ENCODE results near the gene PCDHA5. TPM values are rescaled to one million over a fixed set of nuclear protein-coding genes. Genes with fewer than 3 reads are reported as not detected.
"Not testable (repeated sequence)": the region's sequence is repeated elsewhere in the genome, so short reads cannot be mapped to it uniquely, and the experiment has no call there.

The PCDHA5 gene
- total RNA-seq, 1 donor from 2014 or later: not detected

DNA sequence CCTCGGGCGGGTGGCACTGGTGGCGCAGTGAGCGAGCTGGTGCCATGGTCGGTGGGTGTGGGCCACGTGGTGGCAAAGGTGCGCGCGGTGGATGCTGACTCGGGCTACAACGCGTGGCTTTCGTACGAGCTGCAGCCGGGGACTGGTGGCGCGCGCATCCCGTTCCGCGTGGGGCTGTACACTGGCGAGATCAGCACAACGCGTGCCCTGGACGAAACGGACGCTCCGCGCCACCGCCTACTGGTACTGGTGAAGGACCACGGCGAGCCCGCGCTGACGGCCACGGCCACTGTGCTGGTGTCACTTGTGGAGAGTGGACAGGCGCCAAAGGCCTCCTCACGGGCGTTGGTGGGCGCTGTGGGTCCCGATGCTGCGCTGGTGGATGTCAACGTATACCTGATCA lies 12.5 kb upstream of the PCDHA5 start:
- ATAC-seq: no peak
- intact Hi-C loops (cut with micrococcal nuclease): no loop called here
- DNase-seq: no peak

DNA sequence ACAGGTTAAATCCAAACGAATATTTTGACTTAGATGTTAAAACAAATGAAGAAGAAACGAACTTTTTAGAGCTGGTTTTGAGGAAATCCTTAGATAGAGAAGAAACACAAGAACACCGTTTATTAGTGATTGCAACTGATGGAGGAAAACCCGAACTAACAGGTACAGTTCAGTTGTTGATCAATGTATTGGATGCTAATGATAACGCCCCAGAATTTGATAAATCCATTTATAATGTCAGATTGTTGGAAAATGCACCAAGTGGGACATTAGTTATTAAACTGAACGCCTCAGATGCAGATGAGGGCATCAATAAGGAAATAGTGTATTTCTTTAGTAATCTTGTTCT lies 842 bp downstream of the PCDHA5 start:
- no peak for DNase-seq
- intact Hi-C loops (cut with micrococcal nuclease): no loop called here
- no peak for ATAC-seq

DNA sequence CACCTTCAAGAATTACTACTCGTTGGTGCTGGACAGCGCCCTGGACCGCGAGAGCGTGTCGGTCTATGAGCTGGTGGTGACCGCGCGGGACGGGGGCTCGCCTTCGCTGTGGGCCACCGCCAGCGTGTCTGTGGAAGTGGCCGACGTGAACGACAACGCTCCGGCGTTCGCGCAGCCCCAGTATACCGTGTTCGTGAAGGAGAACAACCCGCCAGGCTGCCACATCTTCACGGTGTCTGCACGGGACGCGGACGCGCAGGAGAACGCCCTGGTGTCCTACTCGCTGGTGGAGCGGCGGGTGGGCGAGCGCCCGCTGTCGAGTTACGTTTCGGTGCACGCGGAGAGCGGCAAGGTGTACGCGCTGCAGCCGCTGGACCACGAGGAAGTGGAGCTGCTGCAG lies 1.6 kb downstream of the PCDHA5 start:
- DNase-seq; intact Hi-C loops (cut with micrococcal nuclease); ATAC-seq: not testable (repeated sequence)

DNA sequence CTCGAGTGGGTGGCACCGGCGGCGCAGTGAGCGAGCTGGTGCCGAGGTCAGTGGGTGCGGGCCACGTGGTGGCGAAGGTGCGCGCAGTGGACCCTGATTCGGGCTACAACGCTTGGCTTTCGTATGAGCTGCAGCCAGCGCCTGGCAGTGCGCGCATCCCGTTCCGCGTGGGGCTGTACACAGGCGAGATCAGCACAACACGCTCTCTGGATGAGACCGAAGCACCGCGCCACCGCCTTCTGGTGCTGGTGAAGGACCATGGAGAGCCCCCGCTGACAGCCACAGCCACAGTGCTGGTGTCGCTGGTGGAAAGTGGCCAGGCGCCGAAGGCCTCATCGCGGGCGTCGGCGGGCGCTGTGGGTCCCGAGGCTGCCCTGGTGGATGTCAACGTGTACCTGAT lies 2.1 kb downstream of the PCDHA5 start:
- peak; percentile 28 for DNase-seq
- ATAC-seq: no peak
- intact Hi-C loops (cut with micrococcal nuclease): no loop called here

DNA sequence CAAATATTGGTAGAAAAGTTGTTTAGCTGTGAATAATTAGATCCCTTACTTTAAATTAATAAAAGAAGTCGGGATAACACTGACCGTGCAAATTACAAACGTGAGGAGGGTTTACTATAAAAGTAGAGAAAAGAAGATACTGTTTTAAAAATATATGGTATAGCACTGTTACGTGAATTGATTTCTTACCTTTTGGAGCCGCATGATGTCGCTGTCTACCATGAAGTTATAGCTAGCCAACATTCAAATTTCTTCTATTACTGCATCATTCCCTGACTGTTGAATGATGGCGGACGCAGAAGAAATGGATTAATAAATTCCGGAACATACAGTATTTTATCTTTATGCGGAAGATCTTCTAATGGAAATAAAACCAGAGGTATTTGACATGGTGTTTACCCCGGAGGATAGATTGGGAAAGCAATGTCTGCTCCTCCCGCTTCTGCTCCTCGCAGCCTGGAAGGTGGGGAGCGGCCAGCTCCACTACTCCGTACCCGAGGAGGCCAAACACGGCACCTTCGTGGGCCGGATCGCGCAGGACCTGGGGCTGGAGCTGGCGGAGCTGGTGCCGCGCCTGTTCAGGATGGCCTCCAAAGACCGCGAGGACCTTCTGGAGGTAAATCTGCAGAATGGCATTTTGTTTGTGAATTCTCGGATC lies 6.4 kb downstream of the PCDHA5 start, which contains the start of gene PCDHA6:
TSS of gene PCDHA6 (plus strand) at position 257 of the 658 bp plus-strand sequence. CDS start at position 389, 132 bp downstream.
- intact Hi-C loops (cut with micrococcal nuclease): no loop called here

DNA sequence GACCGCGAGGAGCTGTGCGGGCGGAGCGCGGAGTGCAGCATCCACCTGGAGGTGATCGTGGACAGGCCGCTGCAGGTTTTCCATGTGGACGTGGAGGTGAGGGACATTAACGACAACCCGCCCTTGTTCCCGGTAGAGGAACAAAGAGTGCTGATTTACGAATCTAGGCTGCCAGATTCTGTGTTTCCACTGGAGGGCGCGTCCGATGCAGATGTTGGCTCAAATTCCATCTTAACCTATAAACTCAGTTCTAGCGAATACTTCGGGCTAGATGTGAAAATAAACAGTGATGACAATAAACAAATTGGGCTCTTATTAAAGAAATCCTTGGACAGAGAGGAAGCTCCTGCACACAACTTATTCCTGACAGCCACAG lies 6.9 kb downstream of the PCDHA5 start:
- ATAC-seq (no peak), DNase-seq (no peak)
- intact Hi-C loops (cut with micrococcal nuclease): no loop called here

More for the DNA sequence above, 6.4 kb downstream of the PCDHA5 start, which contains the start of gene PCDHA6:
- ATAC-seq (no peak), DNase-seq (no peak)

DNA sequence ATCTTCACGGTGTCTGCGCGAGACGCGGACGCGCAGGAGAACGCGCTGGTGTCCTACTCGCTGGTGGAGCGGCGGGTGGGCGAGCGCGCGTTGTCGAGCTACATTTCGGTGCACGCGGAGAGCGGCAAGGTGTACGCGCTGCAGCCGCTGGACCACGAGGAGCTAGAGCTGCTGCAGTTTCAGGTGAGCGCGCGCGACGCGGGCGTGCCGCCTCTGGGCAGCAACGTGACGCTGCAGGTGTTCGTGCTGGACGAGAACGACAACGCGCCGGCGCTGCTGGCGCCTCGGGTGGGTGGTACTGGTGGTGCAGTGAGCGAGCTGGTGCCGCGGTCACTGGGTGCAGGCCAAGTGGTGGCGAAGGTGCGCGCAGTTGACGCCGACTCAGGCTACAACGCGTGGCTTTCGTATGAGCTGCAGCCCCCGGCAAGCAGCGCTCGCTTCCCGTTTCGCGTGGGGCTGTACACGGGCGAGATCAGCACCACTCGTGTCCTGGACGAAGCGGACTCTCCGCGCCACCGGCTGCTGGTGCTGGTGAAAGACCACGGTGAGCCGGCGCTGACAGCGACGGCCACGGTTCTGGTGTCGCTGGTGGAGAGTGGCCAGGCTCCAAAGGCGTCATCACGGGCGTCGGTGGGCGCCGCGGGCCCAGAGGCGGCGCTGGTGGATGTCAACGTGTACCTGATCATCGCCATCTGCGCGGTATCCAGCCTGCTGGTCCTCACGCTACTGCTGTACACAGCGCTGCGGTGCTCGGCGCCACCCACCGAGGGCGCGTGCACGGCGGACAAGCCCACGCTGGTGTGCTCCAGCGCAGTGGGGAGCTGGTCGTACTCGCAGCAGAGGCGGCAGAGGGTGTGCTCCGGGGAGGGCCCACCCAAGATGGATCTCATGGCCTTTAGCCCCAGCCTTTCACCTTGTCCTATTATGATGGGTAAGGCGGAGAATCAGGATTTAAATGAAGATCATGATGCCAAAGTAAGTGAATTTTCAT lies 8.4 kb downstream of the PCDHA5 start:
- DNase-seq; ATAC-seq; intact Hi-C loops (cut with micrococcal nuclease): not testable (repeated sequence)

DNA sequence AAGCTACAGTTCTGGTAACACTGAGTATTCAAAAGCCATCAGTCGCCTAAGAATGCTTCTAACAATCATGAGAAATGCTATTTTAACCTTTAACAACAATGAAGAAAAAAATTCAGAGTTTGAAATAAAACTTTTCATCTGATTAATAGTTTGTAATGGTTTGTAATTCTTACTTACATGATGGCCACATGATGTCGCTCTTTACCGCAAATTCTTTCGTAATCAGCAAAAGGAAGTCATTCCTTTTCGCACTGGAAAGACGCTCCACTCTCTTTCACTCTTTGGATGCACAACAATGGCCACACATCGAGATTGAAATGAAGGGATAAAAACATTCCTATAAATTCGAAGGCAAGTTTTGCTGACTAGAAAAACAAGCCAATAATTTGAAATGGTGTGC lies 12.6 kb downstream of the PCDHA5 start, which contains the start of gene PCDHA7:
TSS of gene PCDHA7 (plus strand) at position 277 of the 400 bp plus-strand sequence. CDS start at position 392, 115 bp downstream.
- DNase-seq: no peak
- ATAC-seq: no peak
- intact Hi-C loops (cut with micrococcal nuclease): no loop called here

DNA sequence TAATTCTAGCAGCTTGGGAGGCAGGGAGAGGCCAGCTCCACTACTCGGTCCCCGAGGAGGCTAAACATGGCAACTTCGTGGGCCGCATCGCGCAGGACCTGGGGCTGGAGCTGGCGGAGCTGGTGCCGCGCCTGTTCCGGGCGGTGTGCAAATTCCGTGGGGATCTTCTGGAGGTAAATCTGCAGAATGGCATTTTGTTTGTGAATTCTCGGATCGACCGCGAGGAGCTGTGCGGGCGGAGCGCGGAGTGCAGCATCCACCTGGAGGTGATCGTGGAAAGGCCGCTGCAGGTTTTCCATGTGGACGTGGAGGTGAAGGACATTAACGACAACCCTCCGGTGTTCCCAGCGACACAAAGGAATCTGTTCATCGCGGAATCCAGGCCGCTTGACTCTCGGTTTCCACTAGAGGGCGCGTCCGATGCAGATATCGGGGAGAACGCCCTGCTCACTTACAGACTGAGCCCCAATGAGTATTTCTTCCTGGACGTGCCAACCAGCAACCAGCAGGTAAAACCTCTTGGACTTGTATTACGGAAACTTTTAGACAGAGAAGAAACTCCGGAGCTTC lies 13.1 kb downstream of the PCDHA5 start:
- ATAC-seq; DNase-seq; intact Hi-C loops (cut with micrococcal nuclease): not testable (repeated sequence)

DNA sequence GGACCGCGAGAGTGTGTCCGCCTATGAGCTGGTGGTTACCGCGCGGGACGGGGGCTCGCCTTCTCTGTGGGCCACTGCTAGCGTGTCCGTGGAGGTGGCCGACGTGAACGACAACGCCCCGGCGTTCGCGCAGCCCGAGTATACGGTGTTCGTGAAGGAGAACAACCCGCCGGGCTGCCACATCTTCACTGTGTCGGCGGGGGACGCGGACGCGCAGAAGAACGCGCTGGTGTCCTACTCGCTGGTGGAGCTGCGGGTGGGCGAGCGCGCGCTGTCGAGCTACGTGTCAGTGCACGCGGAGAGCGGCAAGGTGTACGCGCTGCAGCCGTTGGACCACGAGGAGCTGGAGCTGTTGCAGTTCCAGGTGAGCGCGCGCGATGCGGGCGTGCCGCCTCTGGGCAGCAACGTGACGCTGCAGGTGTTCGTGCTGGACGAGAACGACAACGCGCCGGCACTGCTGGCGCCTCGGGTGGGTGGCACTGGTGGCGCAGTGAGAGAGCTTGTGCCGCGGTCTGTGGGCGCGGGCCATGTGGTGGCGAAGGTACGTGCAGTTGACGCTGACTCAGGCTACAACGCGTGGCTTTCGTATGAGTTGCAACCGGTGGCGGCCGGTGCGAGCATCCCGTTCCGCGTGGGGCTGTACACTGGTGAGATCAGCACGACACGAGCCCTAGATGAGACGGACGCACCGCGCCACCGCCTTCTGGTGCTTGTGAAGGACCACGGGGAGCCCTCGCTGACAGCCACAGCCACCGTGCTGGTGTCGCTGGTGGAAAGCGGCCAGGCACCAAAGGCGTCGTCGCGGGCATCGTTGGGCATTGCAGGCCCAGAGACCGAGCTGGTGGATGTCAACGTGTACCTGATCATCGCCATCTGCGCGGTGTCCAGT lies 14.5 kb downstream of the PCDHA5 start:
- no peak for DNase-seq
- no peak for ATAC-seq
- intact Hi-C loops (cut with micrococcal nuclease): no loop called here

DNA sequence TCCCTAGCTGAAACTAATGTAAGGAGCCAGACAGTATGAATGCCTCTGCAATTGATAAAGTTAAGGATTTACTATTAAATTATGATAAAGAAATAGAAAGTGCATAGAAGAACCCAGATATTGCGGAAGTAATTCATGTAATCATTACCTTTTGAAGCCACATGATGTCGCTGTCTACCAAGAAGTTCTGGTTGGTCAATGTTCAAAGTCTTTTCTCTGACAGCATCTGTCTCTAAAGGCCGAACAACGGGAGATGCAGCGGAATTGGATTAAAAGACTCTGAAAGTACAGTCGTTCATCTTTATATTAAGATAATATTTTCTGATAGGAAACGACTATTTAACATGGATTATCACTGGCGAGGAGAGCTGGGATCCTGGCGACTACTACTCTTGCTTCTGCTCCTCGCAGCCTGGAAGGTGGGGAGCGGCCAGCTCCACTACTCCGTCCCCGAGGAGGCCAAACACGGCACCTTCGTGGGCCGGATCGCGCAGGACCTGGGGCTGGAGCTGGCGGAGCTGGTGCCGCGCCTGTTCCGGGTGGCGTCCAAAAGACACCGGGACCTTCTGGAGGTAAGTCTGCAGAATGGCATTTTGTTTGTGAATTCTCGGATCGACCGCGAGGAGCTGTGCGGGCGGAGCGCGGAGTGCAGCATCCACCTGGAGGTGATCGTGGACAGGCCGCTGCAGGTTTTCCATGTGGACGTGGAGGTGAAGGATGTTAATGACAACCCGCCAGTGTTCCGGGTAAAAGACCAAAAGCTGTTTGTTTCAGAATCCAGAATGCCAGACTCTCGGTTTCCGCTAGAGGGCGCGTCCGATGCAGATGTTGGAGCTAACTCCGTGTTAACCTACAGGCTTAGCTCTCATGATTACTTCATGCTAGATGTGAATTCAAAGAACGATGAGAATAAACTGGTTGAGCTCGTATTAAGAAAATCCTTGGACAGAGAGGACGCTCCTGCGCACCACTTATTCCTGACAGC lies 19.9 kb downstream of the PCDHA5 start, which contains the start of gene PCDHA8:
TSS of gene PCDHA8 (plus strand) at position 210 of the 985 bp plus-strand sequence. CDS start at position 345, 135 bp downstream.
- intact Hi-C loops (cut with micrococcal nuclease): no loop called here
- DNase-seq (no peak), ATAC-seq (no peak)

DNA sequence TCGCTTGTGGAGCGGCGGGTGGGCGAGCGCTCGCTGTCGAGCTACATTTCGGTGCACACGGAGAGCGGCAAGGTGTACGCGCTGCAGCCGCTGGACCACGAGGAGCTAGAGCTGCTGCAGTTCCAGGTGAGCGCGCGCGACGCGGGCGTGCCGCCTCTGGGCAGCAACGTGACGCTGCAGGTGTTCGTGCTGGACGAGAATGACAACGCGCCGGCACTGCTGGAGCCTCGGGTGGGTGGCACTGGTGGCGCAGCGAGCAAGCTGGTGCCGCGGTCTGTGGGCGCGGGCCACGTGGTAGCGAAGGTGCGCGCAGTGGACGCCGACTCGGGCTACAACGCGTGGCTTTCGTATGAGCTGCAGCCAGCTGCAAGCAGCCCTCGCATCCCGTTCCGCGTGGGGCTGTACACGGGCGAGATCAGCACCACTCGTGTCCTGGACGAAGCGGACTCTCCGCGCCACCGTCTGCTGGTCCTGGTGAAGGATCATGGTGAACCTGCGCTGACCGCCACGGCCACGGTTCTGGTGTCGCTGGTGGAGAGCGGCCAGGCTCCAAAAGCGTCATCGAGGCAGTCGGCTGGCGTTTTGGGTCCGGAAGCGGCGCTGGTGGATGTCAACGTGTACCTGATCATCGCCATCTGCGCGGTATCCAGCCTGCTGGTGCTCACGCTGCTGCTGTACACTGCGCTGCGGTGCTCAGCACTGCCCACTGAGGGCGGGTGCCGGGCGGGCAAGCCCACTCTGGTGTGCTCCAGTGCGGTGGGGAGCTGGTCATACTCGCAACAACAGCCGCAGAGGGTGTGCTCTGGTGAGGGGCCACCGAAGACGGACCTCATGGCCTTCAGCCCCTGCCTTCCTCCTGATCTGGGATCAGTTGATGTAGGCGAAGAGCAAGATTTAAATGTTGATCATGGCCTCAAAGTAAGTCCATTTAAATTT lies 21.7 kb downstream of the PCDHA5 start:
- DNase-seq (no peak), ATAC-seq (no peak)
- intact Hi-C loops (cut with micrococcal nuclease): no loop called here

DNA sequence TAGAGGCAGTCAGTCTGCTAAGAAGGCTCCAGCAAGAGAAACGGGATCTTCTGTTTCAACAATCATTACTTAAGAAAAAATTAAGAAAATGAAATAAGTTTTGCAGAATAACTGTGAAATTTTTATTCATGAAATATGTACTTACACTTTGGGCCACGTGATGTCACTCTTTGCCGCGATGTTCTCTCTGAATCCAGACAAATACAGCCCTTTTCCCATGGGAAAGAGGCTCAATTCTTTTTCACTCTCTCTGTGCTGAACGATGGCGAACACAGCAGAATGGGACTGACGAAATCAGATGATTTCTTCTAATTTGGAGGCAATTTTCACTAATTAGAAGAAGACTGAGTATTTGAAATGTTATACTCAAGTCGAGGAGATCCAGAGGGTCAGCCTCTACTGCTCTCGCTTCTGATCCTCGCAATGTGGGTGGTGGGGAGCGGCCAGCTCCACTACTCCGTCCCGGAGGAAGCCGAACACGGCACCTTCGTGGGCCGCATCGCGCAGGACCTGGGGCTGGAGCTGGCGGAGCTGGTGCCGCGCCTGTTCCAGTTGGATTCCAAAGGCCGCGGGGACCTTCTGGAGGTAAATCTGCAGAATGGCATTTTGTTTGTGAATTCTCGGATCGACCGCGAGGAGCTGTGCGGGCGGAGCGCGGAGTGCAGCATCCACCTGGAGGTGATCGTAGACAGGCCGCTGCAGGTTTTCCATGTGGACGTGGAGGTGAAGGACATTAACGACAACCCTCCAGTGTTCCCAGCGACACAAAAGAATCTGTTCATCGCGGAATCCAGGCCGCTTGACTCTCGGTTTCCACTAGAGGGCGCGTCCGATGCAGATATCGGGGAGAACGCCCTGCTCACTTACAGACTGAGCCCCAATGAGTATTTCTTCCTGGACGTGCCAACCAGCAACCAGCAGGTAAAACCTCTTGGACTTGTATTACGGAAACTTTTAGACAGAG lies 27.0 kb downstream of the PCDHA5 start, which contains the start of gene PCDHA9:
TSS of gene PCDHA9 (plus strand) at position 244 of the 964 bp plus-strand sequence. CDS start at position 358, 114 bp downstream.
- ATAC-seq; DNase-seq; intact Hi-C loops (cut with micrococcal nuclease): not testable (repeated sequence)

DNA sequence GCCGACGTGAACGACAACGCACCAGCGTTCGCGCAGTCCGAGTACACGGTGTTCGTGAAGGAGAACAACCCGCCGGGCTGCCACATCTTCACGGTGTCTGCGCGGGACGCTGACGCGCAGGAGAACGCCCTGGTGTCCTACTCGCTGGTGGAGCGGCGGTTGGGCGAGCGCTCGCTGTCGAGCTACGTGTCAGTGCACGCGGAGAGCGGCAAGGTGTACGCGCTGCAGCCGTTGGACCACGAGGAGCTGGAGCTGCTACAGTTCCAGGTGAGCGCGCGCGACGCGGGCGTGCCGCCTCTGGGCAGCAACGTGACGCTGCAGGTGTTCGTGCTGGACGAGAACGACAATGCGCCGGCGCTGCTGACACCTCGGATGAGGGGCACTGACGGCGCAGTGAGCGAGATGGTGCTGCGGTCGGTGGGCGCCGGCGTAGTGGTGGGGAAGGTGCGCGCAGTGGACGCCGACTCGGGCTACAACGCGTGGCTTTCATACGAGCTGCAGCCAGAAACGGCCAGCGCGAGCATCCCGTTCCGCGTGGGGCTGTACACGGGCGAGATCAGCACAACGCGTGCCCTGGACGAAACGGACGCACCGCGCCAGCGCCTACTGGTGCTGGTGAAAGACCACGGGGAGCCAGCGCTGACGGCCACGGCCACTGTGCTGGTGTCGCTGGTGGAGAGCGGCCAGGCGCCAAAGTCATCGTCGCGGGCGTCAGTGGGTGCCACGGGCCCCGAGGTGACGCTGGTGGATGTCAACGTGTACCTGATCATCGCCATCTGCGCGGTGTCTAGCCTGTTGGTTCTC lies 28.6 kb downstream of the PCDHA5 start:
- intact Hi-C loops (cut with micrococcal nuclease); DNase-seq; ATAC-seq: not testable (repeated sequence)
